GM15510 (cell line): ENCODE data around the gene PBX3.

Experiments used
- POLR2A ChIP-seq: IDR thresholded peaks from 3 replicates; pipeline ENCODE4 v1.6.1; 2011; ENCODE audit warnings: borderline replicate concordance; ENCODE audit not compliant: insufficient read length; ENCODE audit errors: extremely low read depth

The PBX3 gene

GRCh38 chr9:125745018-125745417, 2.2 kb upstream of the PBX3 start:
- no peak for TF ChIP-seq POLR2A

GRCh38 chr9:125745682-125746016, 1.5 kb upstream of the PBX3 start:
- no peak for TF ChIP-seq POLR2A

GRCh38 chr9:125746017-125746773, 978 bp upstream of the PBX3 start:
- TF ChIP-seq POLR2A: peak; percentile 87

GRCh38 chr9:125746774-125747052, 460 bp upstream of the PBX3 start:
- no peak for TF ChIP-seq POLR2A

GRCh38 chr9:125747765-125748445, 732 bp downstream of the PBX3 start:
- peak; percentile 1 for TF ChIP-seq POLR2A

GRCh38 chr9:125748446-125749099, 1.4 kb downstream of the PBX3 start:
- no peak for TF ChIP-seq POLR2A

- no peak for TF ChIP-seq POLR2A
These were observed 2.2 kb downstream of the PBX3 start for GRCh38 chr9:125749287-125749935.

- TF ChIP-seq POLR2A: no peak
These were observed 2.9 kb downstream of the PBX3 start for GRCh38 chr9:125749951-125750626.

GRCh38 chr9:125750627-125751011, 3.4 kb downstream of the PBX3 start:
- TF ChIP-seq POLR2A: no peak

- TF ChIP-seq POLR2A: no peak
These were observed 5.0 kb downstream of the PBX3 start for GRCh38 chr9:125752070-125752628.

- TF ChIP-seq POLR2A: no peak
These were observed 6.9 kb downstream of the PBX3 start for GRCh38 chr9:125754096-125754495.

GRCh38 chr9:125755340-125755739, 8.2 kb downstream of the PBX3 start:
- TF ChIP-seq POLR2A: no peak

GRCh38 chr9:125756518-125756917, 9.3 kb downstream of the PBX3 start:
- TF ChIP-seq POLR2A: no peak

- TF ChIP-seq POLR2A: no peak
These were observed 10.7 kb downstream of the PBX3 start for GRCh38 chr9:125757834-125758233.
